Neural cell (in vitro differentiated cells): Measurements from ENCODE around the gene SEMA6C.

Experiments
- CTCF ChIP-seq: fragments of 450-650 bp; IDR thresholded peaks from 2 replicates; pipeline ENCODE4 v1.5.1; 2014; ENCODE audit warnings: antibody characterized with exemption, mild to moderate bottlenecking, moderate library complexity; ENCODE audit not compliant: poor library complexity, severe bottlenecking
- EZH2 ChIP-seq: fragments of 200-600, 300-800 bp; shearing (Covaris generic), sonication (generic); IDR thresholded peaks from 2 replicates; pipeline ENCODE4 v1.6.1; 2014; ENCODE audit warnings: antibody characterized with exemption, low read length, borderline replicate concordance, mild to moderate bottlenecking; ENCODE audit not compliant: insufficient read depth, poor library complexity, severe bottlenecking
- REST ChIP-seq: IDR thresholded peaks from 2 replicates; pipeline ENCODE4 v1.6.1; 2012; ENCODE audit warnings: borderline replicate concordance
- SMC3 ChIP-seq: fragments of 450-650 bp; conservative IDR thresholded peaks from 2 replicates; pipeline ENCODE4 v1.6.1; 2014; ENCODE audit warnings: antibody characterized with exemption, mild to moderate bottlenecking, moderate library complexity; ENCODE audit not compliant: poor library complexity

- TF ChIP-seq CTCF: no peak
- TF ChIP-seq SMC3: no peak
- TF ChIP-seq EZH2: no peak
- no peak for TF ChIP-seq REST
Observed at GRCh38 chr1:151104630-151105029, 41.8 kb downstream of the SEMA6C start.
